B cell (primary cell): ENCODE data around the gene FOXN1. TPM values are rescaled to one million over a fixed set of nuclear protein-coding genes. Genes with fewer than 3 reads are reported as not detected.

Experiments used
- ATAC-seq: fragments of 200-7000 bp; cut with Tn5 transposase; one replicate; pipeline ENCODE4 v1.10.0; 2021; ENCODE audit warnings: low read depth, mild to moderate bottlenecking, moderate number of reproducible peaks, moderate library complexity
- CTCF ChIA-PET: fragments of 350-600 bp; sonication (Branson Sonifier 250); formaldehyde crosslinking; loops from one replicate; lab custom pipeline; 2021; ENCODE audit warnings: antibody characterized with exemption, inconsistent platforms; lab: Charles Lee
- POLR2A ChIA-PET: fragments of 350-600 bp; sonication (Branson Sonifier 250); formaldehyde crosslinking; loops from one replicate; lab custom pipeline; 2021; ENCODE audit warnings: antibody characterized with exemption; lab: Charles Lee
- DNase-seq: peaks from one replicate; pipeline ENCODE4 v3.0.0; 2013
- H2AFZ ChIP-seq: 2 replicates; pipeline ENCODE4 v1.6.1; 2012; ENCODE audit warnings: mild to moderate bottlenecking, low read depth, low read length; ENCODE audit not compliant: insufficient read depth, poor library complexity, severe bottlenecking
- H3K27ac ChIP-seq, 2 donors: 1 replicate in 1 of 2; 2 replicates in 1 of 2; pipeline ENCODE4 v1.5.1; 2012 to 2013; ENCODE audit warnings: low read length in 2 of 2, mild to moderate bottlenecking in 2 of 2, moderate library complexity in 1 of 2
- H3K27me3 ChIP-seq, 4 experiments: fragments of 200-600 bp in 1 of 4; sonication (generic) in 1 of 4; replicated peaks in 1 of 4; 1 replicate in 2 of 4; 2 replicates in 2 of 4; pipeline versions ENCODE4 v1.6.1 to v1.7.0; 2013 to 2016; ENCODE audit warnings: low read length in 3 of 4, mild to moderate bottlenecking in 2 of 4, mixed read lengths in 1 of 4, moderate library complexity in 1 of 4; ENCODE audit not compliant: insufficient read depth in 4 of 4, control insufficient read depth in 3 of 4; ENCODE audit errors: control extremely low read depth in 1 of 4
- H3K36me3 ChIP-seq, 2 experiments: replicated peaks in 1 of 2; 1 replicate in 1 of 2; 2 replicates in 1 of 2; pipeline versions ENCODE4 v1.6.1 to v1.7.1; 2013; ENCODE audit warnings: low read length in 1 of 2; ENCODE audit not compliant: insufficient read depth in 2 of 2, control insufficient read depth in 1 of 2; ENCODE audit errors: control extremely low read depth in 1 of 2, extremely low read depth in 1 of 2
- H3K4me1 ChIP-seq, 2 donors: fragments of 200-600 bp in 1 of 2; sonication (generic) in 1 of 2; 1 replicate in 1 of 2; 2 replicates in 1 of 2; pipeline versions ENCODE4 v1.5.1 to v1.6.1; 2013 to 2017; ENCODE audit warnings: low read length in 2 of 2; ENCODE audit not compliant: control insufficient read depth in 2 of 2, insufficient read depth in 2 of 2
- H3K4me2 ChIP-seq: replicated peaks from 2 replicates; pipeline ENCODE3; 2012; ENCODE audit warnings: mild to moderate bottlenecking, low read depth, low read length; ENCODE audit not compliant: poor library complexity, severe bottlenecking
- H3K4me3 ChIP-seq, 5 experiments: fragments of 200-600 bp in 1 of 5; sonication (generic) in 1 of 5; 1 replicate in 3 of 5; 2 replicates in 2 of 5; pipeline versions ENCODE4 v1.5.1 to v1.7.0; 2011 to 2016; ENCODE audit warnings: low read length in 4 of 5, mild to moderate bottlenecking in 4 of 5, low read depth in 2 of 5, control low read depth in 1 of 5, moderate library complexity in 1 of 5; ENCODE audit not compliant: insufficient read depth in 1 of 5; ENCODE audit errors: control extremely low read depth in 1 of 5, extremely low read depth in 1 of 5
- H3K79me2 ChIP-seq: fragments of 200-600 bp; sonication (generic); one replicate; pipeline ENCODE4 v1.6.0; 2016; ENCODE audit warnings: low read length; ENCODE audit not compliant: control insufficient read depth, insufficient read depth
- H3K9ac ChIP-seq: fragments of 200-600 bp; sonication (generic); 2 replicates; pipeline ENCODE4 v1.6.1; 2017; ENCODE audit warnings: mild to moderate bottlenecking, low read length, moderate library complexity
- H3K9me3 ChIP-seq, 3 donors: one replicate each; pipeline versions ENCODE4 v1.6.1 to v1.7.1; 2013; ENCODE audit warnings: low read length in 2 of 3; ENCODE audit not compliant: control insufficient read depth in 2 of 3, insufficient read depth in 1 of 3; ENCODE audit errors: control extremely low read depth in 1 of 3
- H4K20me1 ChIP-seq: 2 replicates; pipeline ENCODE4 v1.6.0; 2012; ENCODE audit warnings: mild to moderate bottlenecking, low read length; ENCODE audit not compliant: insufficient read depth, control insufficient read depth, poor library complexity, severe bottlenecking
- H3K27ac Mint-ChIP-seq: one replicate; pipeline ENCODE4 v1.8.0; 2021; ENCODE audit warnings: mixed read lengths
- H3K27me3 Mint-ChIP-seq: one replicate; pipeline ENCODE4 v1.8.0; 2021; ENCODE audit warnings: mixed read lengths
- H3K4me1 Mint-ChIP-seq: one replicate; pipeline ENCODE4 v1.8.0; 2021; ENCODE audit warnings: mixed read lengths
- H3K4me3 Mint-ChIP-seq: one replicate; pipeline ENCODE4 v1.8.0; 2021; ENCODE audit warnings: mixed read lengths
- H3K9me3 Mint-ChIP-seq: one replicate; pipeline ENCODE4 v1.8.0; 2022; ENCODE audit warnings: mixed read lengths; ENCODE audit not compliant: insufficient read depth
- CTCF ChIP-seq: fragments of 200-600 bp; IDR thresholded peaks from one replicate; pipeline ENCODE4 v1.8.0; 2022; ENCODE audit warnings: antibody characterized with exemption, mild to moderate bottlenecking
- EZH2 ChIP-seq: IDR thresholded peaks from 2 replicates; pipeline ENCODE4 v1.6.1; 2012; ENCODE audit warnings: borderline replicate concordance, low read depth, mild to moderate bottlenecking, moderate library complexity, low read length; ENCODE audit not compliant: insufficient read depth, poor library complexity, severe bottlenecking
- whole genome bisulfite sequencing: methylation state at CpG from one replicate; pipeline ENCODE4 v1.1.5; 2013; ENCODE audit warnings: missing lambda C conversion rate; ENCODE audit not compliant: insufficient coverage; 5-methylcytosine and 5-hydroxymethylcytosine counted together
- intact Hi-C: fragments of 100-400 bp; cut with micrococcal nuclease; formaldehyde crosslinking; loops from one replicate; pipeline ENCODE4 v1.10.0; 2022
- polyA plus RNA-seq: library from polyadenylated mRNA; depleted of rRNA; stranded (reverse); fragments of >200 nt; gene quantifications from 2 replicates; pipeline ENCODE4 v1.2.3, GENCODE V29; 2012
- total RNA-seq, 2 donors: library from RNA; stranded (reverse); fragments of 120-200 nt in 1 of 2; gene quantifications; 1 replicate in 1 of 2; 2 replicates in 1 of 2; pipeline versions ENCODE4 v1.2.3 to v1.2.4, GENCODE V29; 2013 to 2022

FOXN1 gene
- total and polyA plus RNA-seq, 2 donors (not counting 1 experiment from before 2014, with no cell fraction given): not detected

DNA sequence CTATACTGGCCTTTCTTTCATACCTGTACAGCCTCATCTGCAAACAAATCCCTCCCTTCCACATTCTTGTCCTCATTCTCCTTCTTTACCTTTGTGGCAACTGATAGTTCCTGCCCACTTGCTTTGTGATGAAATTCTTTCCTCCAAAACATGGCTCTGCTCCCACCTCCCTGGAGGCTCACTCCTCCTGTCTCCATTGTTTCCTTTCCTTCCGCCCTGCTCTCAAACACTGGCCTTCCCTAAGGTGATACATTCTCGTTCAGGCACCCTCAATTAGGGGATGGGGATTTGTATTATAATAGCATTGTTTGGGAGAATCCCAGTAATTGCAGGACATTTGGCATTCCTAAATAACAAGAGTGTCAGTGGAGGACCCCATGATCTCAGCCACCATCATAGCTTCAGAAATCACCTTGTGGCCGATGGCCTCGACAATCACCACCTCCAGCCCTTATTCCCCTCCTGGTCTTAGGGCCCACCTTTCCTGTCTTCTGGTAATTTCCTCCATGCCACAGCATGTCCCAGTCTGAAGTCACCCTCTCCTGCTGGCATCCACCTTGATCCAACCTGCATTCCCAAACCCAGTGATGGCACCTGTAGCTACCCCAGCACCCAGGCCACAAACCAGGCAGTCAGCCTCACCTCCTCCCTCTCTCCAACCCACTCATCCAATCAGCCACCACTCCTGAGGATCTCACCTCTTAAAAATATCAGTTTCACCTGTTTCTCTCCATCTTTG is 38.4 kb downstream of the FOXN1 start:
- Mint-ChIP-seq H3K9me3 (no peaks in the 10 kb centered on the region), H3K27me3 (no peaks in the 10 kb centered on the region), H3K27ac (peak overlapping the region; percentile 17), H3K4me1 (peaks cover 43% of the 10 kb centered on the region), H3K4me3 (no peak overlapping the region)
- H3K4me3 ChIP-seq: no peak overlapping the region
- peaks cover 11% of the 10 kb centered on the region for H3K79me2 ChIP-seq
- WGBS: 90% methylated on average over 2 of the region's 4 CpGs
- no peak overlapping the region for H3K27ac ChIP-seq
- no peak for TF ChIP-seq EZH2
- no peak for TF ChIP-seq CTCF
- ATAC-seq (no peak), DNase-seq (no peak)
- no peak overlapping the region for H3K9ac ChIP-seq
- no peak overlapping the region for H2AFZ ChIP-seq
- intact Hi-C loops: no loop called here
- no peak overlapping the region for H3K4me2 ChIP-seq
- no peaks in the 10 kb centered on the region for H3K27me3 ChIP-seq
- ChIA-PET POLR2A (no interaction called here), CTCF (interaction anchor here (0.6 to 1.5 kb wide), 3 partner anchors 9 to 178 kb away, joined by 3 to 5 read pairs (median 3); no protein-coding TSS in a partner anchor)
- H3K4me1 ChIP-seq: peaks cover 34 to 45% of the 10 kb centered on the region in 2 donors
- no peaks in the 10 kb centered on the region for H3K9me3 ChIP-seq
- no peaks in the 10 kb centered on the region for H4K20me1 ChIP-seq
- peaks cover 0 to 28% of the 10 kb centered on the region in 2 experiments for H3K36me3 ChIP-seq

- no peak for TF ChIP-seq CTCF
- no peak for TF ChIP-seq EZH2
- ATAC-seq: no peak
- H3K4me3 Mint-ChIP-seq: no peak overlapping the region
- H3K27ac Mint-ChIP-seq: peak overlapping the region; percentile 17
- Histone ChIP-seq H3K27me3 (no peaks in the 10 kb centered on the region), H3K4me2 (no peak overlapping the region), H3K36me3 (peaks cover 0 to 28% of the 10 kb centered on the region in 2 experiments), H3K9ac (no peak overlapping the region), H4K20me1 (no peaks in the 10 kb centered on the region), H3K79me2 (peaks cover 11% of the 10 kb centered on the region), H3K4me1 (peaks cover 39 to 51% of the 10 kb centered on the region in 2 donors), H3K27ac (no peak overlapping the region), H3K4me3 (no peak overlapping the region), H3K9me3 (no peaks in the 10 kb centered on the region), H2AFZ (no peak overlapping the region)
- 94% methylated on average over 2 of the region's 2 CpGs for WGBS
- H3K9me3 Mint-ChIP-seq: no peaks in the 10 kb centered on the region
- no peak for DNase-seq
- CTCF ChIA-PET: interaction anchor here (0.6 kb wide), 2 partner anchors 24 to 179 kb away, joined by 3 read pairs; no protein-coding TSS in a partner anchor
- intact Hi-C loops: no loop called here
- POLR2A ChIA-PET: no interaction called here
- H3K27me3 Mint-ChIP-seq: no peaks in the 10 kb centered on the region
- peaks cover 49% of the 10 kb centered on the region for H3K4me1 Mint-ChIP-seq
These were observed 39.0 kb downstream of the FOXN1 start for GRCh38 chr17:28545141-28545503.
